ENCODE measurements around the gene RIMS4. TPM values are rescaled to one million over a fixed set of nuclear protein-coding genes. Genes with fewer than 3 reads are reported as not detected.

The RIMS4 gene
- total and polyA plus RNA-seq, 2 of the 13 experiments (the other 11 are each of a cell fraction or from before 2014, with no cell fraction given) = 0.01 to 0.07 TPM

DNA sequence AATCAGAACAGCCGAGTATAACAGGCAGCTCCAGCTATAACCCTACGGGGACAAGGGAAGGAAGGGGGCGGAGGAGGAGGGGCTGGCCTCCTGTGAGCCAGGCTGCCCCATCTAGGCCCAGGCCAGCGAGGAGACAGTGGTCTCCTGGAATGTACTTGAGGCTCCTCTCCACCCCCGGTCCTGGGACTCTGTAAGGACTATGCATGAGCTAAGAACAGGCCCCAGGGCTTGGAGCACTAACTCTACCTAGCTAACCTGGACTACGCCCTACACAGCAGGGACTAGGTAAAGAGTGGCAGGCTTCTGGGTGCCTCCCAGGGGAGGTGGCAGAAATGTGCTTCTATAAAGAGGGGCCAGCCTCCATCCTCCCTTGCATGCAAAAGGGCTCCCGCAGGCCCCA, 55.8 kb downstream of the RIMS4 start:
- CTCF ChIA-PET (ENCODE audit: low intra/inter-chr PET ratio, low total read pairs) = no interaction called here
- Histone ChIP-seq H3K4me2 (ENCODE audit: low read depth, low read length) (no peak overlapping the region), H3K9ac (ENCODE audit: insufficient read depth, low read depth, low read length) (no peak overlapping the region), H3K4me3 (replicated peaks in 1 of 3; ENCODE audit: insufficient read depth in 1 of 3, low read depth in 2 of 3, low read length in 3 of 3) (no peak overlapping the region), H4K20me1 (ENCODE audit: insufficient read depth, low read length) (no peaks in the 10 kb centered on the region), H3K36me3 (replicated peaks in 1 of 2; ENCODE audit: control insufficient read depth in 1 of 2, insufficient read depth in 2 of 2, low read length in 2 of 2) (no peaks in the 10 kb centered on the region), H2AFZ (ENCODE audit: low read length) (no peak overlapping the region), H3K27ac (ENCODE audit: extremely low read length, insufficient read depth, low read length) (no peak overlapping the region), H3K27me3 (ENCODE audit: control insufficient read depth in 1 of 2, insufficient read depth in 2 of 2, low read length in 2 of 2) (peaks cover 30 to 91% of the 10 kb centered on the region in 2 experiments), H3K9me3 (ENCODE audit: low read length) (no peaks in the 10 kb centered on the region), H3K4me1 (ENCODE audit: insufficient read depth, low read length) (peaks cover 19% of the 10 kb centered on the region), H3K79me2 (ENCODE audit: insufficient read depth, low read length) (no peaks in the 10 kb centered on the region)
- POLR2A ChIA-PET = no interaction called here
- intact Hi-C loops (cut with micrococcal nuclease; ENCODE audit: unreplicated experiment) (loop anchor here (5.0 kb wide), 1 partner anchor 1312 kb away; no protein-coding TSS in a partner anchor), in situ Hi-C loops (cut with HindIII; ENCODE audit: extremely low pct_ligation_motif_present, low pct_unique_long_range_greater_than_20kb) (no loop called here)
- BruUV-seq (replicated peaks) = no TSS peak
- no peak for FAIRE-seq
- DNase-seq (ENCODE audit: low spot score) = no peak
- WGBS (ENCODE audit: low lambda C conversion rate) = 23% methylated on average over 7 of the region's 7 CpGs
- TF ChIP-seq PAF1 (CRISPR knock-in tag; IDR thresholded peaks at IDR 0.05) (no peak), NBN (conservative IDR thresholded peaks at IDR 0.05) (no peak), ZNF605 (CRISPR knock-in tag; IDR thresholded peaks at IDR 0.05) (no peak), YEATS4 (CRISPR knock-in tag; IDR thresholded peaks at IDR 0.05; ENCODE audit: borderline replicate concordance) (no peak), ETV5 (CRISPR knock-in tag; IDR thresholded peaks at IDR 0.05; ENCODE audit: borderline replicate concordance) (no peak), ZNF317 (CRISPR knock-in tag; IDR thresholded peaks at IDR 0.05) (no peak), MAF1 (CRISPR knock-in tag; IDR thresholded peaks at IDR 0.05; ENCODE audit: borderline replicate concordance) (no peak), NCOA2 (CRISPR knock-in tag; IDR thresholded peaks at IDR 0.05) (no peak), MED13 (CRISPR knock-in tag; IDR thresholded peaks at IDR 0.05) (no peak), ZNF737 (CRISPR knock-in tag; IDR thresholded peaks at IDR 0.05; ENCODE audit: borderline replicate concordance) (no peak), ZBTB8A (CRISPR knock-in tag; IDR thresholded peaks at IDR 0.05; ENCODE audit: borderline replicate concordance, low read depth) (no peak), ZNF10 (CRISPR knock-in tag; IDR thresholded peaks at IDR 0.05; ENCODE audit: borderline replicate concordance, low read depth) (no peak)
- TF ChIP-seq, protein P1, sequence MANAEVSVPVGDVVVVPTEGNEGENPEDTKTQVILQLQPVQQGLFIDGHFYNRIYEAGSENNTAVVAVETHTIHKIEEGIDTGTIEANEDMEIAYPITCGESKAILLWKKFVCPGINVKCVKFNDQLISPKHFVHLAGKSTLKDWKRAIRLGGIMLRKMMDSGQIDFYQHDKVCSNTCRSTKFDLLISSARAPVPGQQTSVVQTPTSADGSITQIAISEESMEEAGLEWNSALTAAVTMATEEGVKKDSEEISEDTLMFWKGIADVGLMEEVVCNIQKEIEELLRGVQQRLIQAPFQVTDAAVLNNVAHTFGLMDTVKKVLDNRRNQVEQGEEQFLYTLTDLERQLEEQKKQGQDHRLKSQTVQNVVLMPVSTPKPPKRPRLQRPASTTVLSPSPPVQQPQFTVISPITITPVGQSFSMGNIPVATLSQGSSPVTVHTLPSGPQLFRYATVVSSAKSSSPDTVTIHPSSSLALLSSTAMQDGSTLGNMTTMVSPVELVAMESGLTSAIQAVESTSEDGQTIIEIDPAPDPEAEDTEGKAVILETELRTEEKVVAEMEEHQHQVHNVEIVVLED (CRISPR knock-in tag; IDR thresholded peaks at IDR 0.05; ENCODE audit: borderline replicate concordance) = no peak
- TF ChIP-seq, protein P2, sequence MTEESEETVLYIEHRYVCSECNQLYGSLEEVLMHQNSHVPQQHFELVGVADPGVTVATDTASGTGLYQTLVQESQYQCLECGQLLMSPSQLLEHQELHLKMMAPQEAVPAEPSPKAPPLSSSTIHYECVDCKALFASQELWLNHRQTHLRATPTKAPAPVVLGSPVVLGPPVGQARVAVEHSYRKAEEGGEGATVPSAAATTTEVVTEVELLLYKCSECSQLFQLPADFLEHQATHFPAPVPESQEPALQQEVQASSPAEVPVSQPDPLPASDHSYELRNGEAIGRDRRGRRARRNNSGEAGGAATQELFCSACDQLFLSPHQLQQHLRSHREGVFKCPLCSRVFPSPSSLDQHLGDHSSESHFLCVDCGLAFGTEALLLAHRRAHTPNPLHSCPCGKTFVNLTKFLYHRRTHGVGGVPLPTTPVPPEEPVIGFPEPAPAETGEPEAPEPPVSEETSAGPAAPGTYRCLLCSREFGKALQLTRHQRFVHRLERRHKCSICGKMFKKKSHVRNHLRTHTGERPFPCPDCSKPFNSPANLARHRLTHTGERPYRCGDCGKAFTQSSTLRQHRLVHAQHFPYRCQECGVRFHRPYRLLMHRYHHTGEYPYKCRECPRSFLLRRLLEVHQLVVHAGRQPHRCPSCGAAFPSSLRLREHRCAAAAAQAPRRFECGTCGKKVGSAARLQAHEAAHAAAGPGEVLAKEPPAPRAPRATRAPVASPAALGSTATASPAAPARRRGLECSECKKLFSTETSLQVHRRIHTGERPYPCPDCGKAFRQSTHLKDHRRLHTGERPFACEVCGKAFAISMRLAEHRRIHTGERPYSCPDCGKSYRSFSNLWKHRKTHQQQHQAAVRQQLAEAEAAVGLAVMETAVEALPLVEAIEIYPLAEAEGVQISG (CRISPR knock-in tag; IDR thresholded peaks at IDR 0.05) = no peak
- TF ChIP-seq, protein P3, sequence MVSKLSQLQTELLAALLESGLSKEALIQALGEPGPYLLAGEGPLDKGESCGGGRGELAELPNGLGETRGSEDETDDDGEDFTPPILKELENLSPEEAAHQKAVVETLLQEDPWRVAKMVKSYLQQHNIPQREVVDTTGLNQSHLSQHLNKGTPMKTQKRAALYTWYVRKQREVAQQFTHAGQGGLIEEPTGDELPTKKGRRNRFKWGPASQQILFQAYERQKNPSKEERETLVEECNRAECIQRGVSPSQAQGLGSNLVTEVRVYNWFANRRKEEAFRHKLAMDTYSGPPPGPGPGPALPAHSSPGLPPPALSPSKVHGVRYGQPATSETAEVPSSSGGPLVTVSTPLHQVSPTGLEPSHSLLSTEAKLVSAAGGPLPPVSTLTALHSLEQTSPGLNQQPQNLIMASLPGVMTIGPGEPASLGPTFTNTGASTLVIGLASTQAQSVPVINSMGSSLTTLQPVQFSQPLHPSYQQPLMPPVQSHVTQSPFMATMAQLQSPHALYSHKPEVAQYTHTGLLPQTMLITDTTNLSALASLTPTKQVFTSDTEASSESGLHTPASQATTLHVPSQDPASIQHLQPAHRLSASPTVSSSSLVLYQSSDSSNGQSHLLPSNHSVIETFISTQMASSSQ (IDR thresholded peaks at IDR 0.05; ENCODE audit: low read depth) = no peak
- TF ChIP-seq, protein P3 (CRISPR knock-in tag; IDR thresholded peaks at IDR 0.05; ENCODE audit: borderline replicate concordance) = no peak
- ATAC-seq = no peak
